Osteocyte (in vitro differentiated cells): ENCODE results near the gene PTPN14. TPM values are rescaled to one million over a fixed set of nuclear protein-coding genes. Genes with fewer than 3 reads are reported as not detected.

ENCODE experiments used
- DNase-seq: peaks from one replicate; pipeline ENCODE4 v3.0.0; 2021; ENCODE audit warnings: mixed read lengths; ENCODE audit not compliant: unreplicated experiment; ENCODE audit errors: extremely low spot score
- H3K27ac Mint-ChIP-seq: one replicate; pipeline ENCODE4 v1.8.0; 2021; ENCODE audit warnings: mild to moderate bottlenecking, mixed read lengths; ENCODE audit not compliant: unreplicated experiment
- H3K27me3 Mint-ChIP-seq: one replicate; pipeline ENCODE4 v1.8.0; 2021; ENCODE audit warnings: mixed read lengths; ENCODE audit not compliant: unreplicated experiment
- H3K36me3 Mint-ChIP-seq: one replicate; pipeline ENCODE4 v1.8.0; 2021; ENCODE audit warnings: mixed read lengths; ENCODE audit not compliant: unreplicated experiment
- H3K4me1 Mint-ChIP-seq: one replicate; pipeline ENCODE4 v1.8.0; 2021; ENCODE audit warnings: mixed read lengths; ENCODE audit not compliant: unreplicated experiment
- H3K4me3 Mint-ChIP-seq: one replicate; pipeline ENCODE4 v1.8.0; 2021; ENCODE audit warnings: mild to moderate bottlenecking, moderate library complexity, mixed read lengths; ENCODE audit not compliant: unreplicated experiment
- H3K9me3 Mint-ChIP-seq: one replicate; pipeline ENCODE4 v1.8.0; 2021; ENCODE audit warnings: mixed read lengths; ENCODE audit not compliant: unreplicated experiment
- total RNA-seq: library from RNA; stranded (reverse); gene quantifications from 2 replicates; pipeline ENCODE4 v1.2.1, GENCODE V29; 2021
- TF ChIP-seq, protein P1 (sequence below): fragments of 200-600 bp; sonication (generic); IDR thresholded peaks from 2 replicates; pipeline ENCODE4 v1.5.0; 2021; ENCODE audit warnings: antibody characterized with exemption, mild to moderate bottlenecking, moderate library complexity

Gene PTPN14
- total RNA-seq, 1 donor from 2014 or later, result 140 TPM

DNA sequence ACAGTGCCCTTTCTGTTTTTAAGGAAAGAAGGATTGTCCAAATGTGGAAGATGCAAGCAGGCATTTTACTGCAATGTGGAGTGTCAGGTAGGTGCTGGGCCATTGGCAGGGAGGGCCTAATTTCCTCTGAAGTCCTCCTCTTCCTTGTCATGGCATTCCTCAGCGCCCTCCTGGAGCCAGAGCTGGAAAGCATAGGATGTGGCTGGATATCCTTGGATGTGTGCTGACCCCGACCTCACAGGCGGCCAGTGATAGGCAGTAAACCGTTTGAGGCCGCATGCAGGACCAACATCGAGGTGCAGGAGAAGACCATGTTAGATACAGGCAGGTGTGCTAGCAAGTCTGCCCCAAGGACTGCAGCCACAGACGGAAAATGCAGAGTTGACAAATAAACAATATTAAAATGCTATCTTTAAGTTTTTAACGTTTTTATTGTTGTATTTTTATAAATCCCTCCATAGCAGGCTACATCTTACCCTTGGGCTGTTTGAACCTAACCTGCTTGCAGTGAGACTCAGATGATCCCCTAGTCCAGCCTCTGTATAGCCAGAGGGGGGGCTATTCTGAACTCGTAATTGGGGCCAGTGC lies 246.1 kb downstream of the PTPN14 start:
- H3K4me3 Mint-ChIP-seq, result no peak overlapping the region
- no peaks in the 10 kb centered on the region for H3K36me3 Mint-ChIP-seq
- no peaks in the 10 kb centered on the region for H3K27me3 Mint-ChIP-seq
- peaks cover 32% of the 10 kb centered on the region for H3K4me1 Mint-ChIP-seq
- TF ChIP-seq, protein P1, sequence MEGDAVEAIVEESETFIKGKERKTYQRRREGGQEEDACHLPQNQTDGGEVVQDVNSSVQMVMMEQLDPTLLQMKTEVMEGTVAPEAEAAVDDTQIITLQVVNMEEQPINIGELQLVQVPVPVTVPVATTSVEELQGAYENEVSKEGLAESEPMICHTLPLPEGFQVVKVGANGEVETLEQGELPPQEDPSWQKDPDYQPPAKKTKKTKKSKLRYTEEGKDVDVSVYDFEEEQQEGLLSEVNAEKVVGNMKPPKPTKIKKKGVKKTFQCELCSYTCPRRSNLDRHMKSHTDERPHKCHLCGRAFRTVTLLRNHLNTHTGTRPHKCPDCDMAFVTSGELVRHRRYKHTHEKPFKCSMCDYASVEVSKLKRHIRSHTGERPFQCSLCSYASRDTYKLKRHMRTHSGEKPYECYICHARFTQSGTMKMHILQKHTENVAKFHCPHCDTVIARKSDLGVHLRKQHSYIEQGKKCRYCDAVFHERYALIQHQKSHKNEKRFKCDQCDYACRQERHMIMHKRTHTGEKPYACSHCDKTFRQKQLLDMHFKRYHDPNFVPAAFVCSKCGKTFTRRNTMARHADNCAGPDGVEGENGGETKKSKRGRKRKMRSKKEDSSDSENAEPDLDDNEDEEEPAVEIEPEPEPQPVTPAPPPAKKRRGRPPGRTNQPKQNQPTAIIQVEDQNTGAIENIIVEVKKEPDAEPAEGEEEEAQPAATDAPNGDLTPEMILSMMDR, result no peak
- no peak overlapping the region for H3K27ac Mint-ChIP-seq
- peaks cover 4% of the 10 kb centered on the region for H3K9me3 Mint-ChIP-seq
- DNase-seq, result no peak

DNA sequence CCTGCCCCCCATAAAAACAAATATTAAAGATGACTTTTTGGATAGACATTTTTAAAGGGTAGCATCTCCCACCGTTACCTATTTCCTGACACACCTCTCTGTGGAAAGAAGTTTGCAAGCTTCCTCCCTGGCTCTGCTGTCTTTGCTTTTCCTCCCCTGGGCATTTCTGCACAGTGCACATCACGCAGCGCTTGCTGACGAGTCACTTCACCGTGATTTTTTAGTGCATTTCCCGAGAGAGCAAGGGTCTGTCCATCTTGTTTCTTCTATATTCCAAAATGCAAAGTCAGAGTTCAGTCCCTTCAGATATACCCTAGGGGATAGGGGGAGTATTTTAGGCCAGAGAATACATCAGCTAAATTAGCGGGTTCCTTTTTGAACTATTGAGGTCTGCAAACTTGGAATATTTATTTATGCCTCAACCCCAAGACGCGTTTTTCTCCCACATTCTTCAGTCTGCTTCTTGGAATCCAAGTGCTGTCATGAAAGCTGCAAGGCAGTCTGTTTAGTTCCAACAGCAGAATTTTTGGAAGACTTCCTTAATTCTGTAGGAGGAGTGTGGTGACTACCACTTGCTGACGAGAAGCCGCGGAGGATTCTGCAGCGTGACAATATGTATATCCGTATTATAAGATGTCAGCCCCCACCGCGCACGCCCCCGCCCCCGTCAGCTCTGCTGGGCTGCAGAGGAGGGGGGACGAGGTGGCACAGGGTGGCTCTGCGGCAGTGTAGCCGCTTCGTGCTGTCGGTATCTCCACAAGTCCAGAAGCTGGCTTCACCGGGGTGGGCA lies 248.1 kb downstream of the PTPN14 start:
- Mint-ChIP-seq H3K36me3 (no peaks in the 10 kb centered on the region), H3K27me3 (no peaks in the 10 kb centered on the region), H3K4me3 (no peak overlapping the region), H3K27ac (no peak overlapping the region), H3K9me3 (peaks cover 5% of the 10 kb centered on the region), H3K4me1 (peaks cover 34% of the 10 kb centered on the region)
- TF ChIP-seq, protein P1, result no peak
- no peak for DNase-seq

DNA sequence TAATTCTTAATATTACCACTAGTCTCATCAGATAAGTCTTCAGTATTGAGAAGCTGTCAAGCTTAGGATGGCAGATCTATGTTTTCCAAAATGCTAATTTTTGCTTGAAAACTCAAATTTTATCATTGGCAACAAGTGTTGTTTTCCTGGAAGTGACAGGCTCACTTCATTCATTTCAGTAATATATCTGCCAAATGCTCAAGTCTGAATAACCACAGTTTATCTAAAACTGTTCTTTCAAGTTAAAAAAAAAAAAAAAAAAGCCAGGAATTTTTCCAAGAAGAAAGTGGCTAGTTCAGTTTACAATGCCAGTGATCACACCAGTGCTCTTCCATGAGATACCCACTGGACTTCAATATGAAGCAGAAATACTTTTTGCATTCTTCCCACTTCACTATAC lies 249.9 kb downstream of the PTPN14 start:
- TF ChIP-seq, protein P1, result no peak
- Mint-ChIP-seq H3K4me1 (peaks cover 52% of the 10 kb centered on the region), H3K27me3 (no peaks in the 10 kb centered on the region), H3K27ac (no peak overlapping the region), H3K4me3 (no peak overlapping the region), H3K9me3 (peaks cover 5% of the 10 kb centered on the region), H3K36me3 (no peaks in the 10 kb centered on the region)
- DNase-seq, result no peak

DNA sequence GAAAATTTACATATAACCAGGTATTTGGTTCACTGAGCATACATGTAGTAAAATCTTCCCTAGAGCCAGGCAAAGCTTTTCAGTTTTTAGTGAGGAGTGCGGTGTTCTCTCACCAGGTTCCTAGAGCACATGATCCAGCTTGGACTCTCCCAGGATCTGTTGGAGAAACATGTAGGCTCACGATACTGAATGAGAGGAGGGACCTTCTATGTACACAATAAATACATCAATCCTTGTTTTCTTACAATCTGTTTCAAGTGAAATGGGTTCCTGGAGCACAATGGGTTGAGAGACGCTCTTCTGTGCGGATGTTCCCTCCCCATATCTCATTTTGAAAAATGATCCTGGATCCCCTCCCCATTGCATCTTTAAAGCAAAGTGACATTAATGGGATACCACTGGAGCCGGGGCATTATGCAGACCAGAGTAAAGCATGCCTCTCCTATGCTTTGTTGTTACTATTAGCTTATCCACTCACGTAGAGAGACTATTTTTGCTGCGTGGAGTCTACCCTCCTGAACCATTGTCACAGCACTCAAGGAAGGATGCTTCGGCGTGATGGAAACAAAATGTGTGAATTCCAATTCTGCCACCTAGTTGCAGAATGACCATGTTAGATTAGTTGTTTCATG lies 251.1 kb downstream of the PTPN14 start:
- Mint-ChIP-seq H3K4me3 (no peak overlapping the region), H3K9me3 (peaks cover 5% of the 10 kb centered on the region), H3K36me3 (no peaks in the 10 kb centered on the region), H3K27ac (no peak overlapping the region), H3K27me3 (no peaks in the 10 kb centered on the region), H3K4me1 (peaks cover 65% of the 10 kb centered on the region)
- TF ChIP-seq, protein P1, result no peak
- DNase-seq, result no peak

Other genes with a start within 250 kb of the PTPN14 start
- gene CENPF, start 51.6 kb upstream of the PTPN14 start, total RNA-seq, result 21.5 and 26.5 TPM in 2 replicates